PC-3 (cell line): Measurements from ENCODE around the gene PXDC1. TPM values are rescaled to one million over a fixed set of nuclear protein-coding genes. Genes with fewer than 3 reads are reported as not detected.

Source experiments
- ATAC-seq: fragments of 200-7000 bp; cut with Tn5 transposase; 2 replicates; pipeline ENCODE4 v1.9.1; 2020; ENCODE audit warnings: mild to moderate bottlenecking, moderate library complexity
- BruUV-seq: library from RNA; stranded (reverse); fragments of 400-500 nt; replicated peaks from 2 replicates; lab custom pipeline; 2021; lab: Mats Ljungman, UMichigan
- CTCF ChIA-PET: fragments of 300-600 bp; sonication (Branson Sonifier 250); formaldehyde crosslinking; loops from one replicate; lab custom pipeline; 2022; ENCODE audit warnings: antibody characterized with exemption; lab: Charles Lee
- POLR2A ChIA-PET: fragments of 300-600 bp; sonication (Branson Sonifier 250); formaldehyde crosslinking; loops from one replicate; lab custom pipeline; 2022; ENCODE audit warnings: antibody characterized with exemption; ENCODE audit not compliant: unreplicated experiment; lab: Charles Lee
- DNase-seq: peaks from one replicate; pipeline ENCODE4 v3.0.0-alpha.2; 2015
- H2AFZ ChIP-seq: fragments of 300-600 bp; sonication (generic); 2 replicates; pipeline ENCODE4 v1.6.0; 2016; ENCODE audit warnings: antibody characterized with exemption, low read length
- H3F3A ChIP-seq: fragments of 300-600 bp; sonication (generic); one replicate; pipeline ENCODE4 v1.6.0; 2017; ENCODE audit warnings: antibody characterized with exemption, low read length, control low read depth, mild to moderate bottlenecking; ENCODE audit not compliant: unreplicated experiment
- H3K27ac ChIP-seq: fragments of 300-600 bp; sonication (generic); 2 replicates; pipeline ENCODE4 v1.5.1; 2016; ENCODE audit warnings: mild to moderate bottlenecking, low read length
- H3K27me3 ChIP-seq: fragments of 300-600 bp; sonication (generic); 2 replicates; pipeline ENCODE4 v1.6.1; 2016; ENCODE audit warnings: low read length, mixed read lengths
- H3K36me3 ChIP-seq: fragments of 300-600 bp; sonication (generic); 2 replicates; pipeline ENCODE4 v1.6.1; 2016; ENCODE audit warnings: low read depth, mixed run types, low read length, mixed read lengths
- H3K4me1 ChIP-seq: fragments of 300-600 bp; sonication (generic); 2 replicates; pipeline ENCODE4 v1.5.1; 2016; ENCODE audit warnings: low read length; ENCODE audit not compliant: insufficient read depth
- H3K4me2 ChIP-seq: fragments of 300-600 bp; sonication (generic); 2 replicates; pipeline ENCODE4 v1.6.0; 2016; ENCODE audit warnings: low read length
- H3K4me3 ChIP-seq: fragments of 300-600 bp; sonication (generic); 2 replicates; pipeline ENCODE4 v1.5.1; 2016; ENCODE audit warnings: mild to moderate bottlenecking, low read length, mixed read lengths
- H3K79me2 ChIP-seq: fragments of 300-600 bp; sonication (generic); 2 replicates; pipeline ENCODE4 v1.6.1; 2017; ENCODE audit warnings: low read length, mixed read lengths
- H3K9ac ChIP-seq: fragments of 300-600 bp; sonication (generic); 2 replicates; pipeline ENCODE4 v1.6.0; 2016; ENCODE audit warnings: mild to moderate bottlenecking, low read length
- H3K9me2 ChIP-seq: fragments of 300-600 bp; sonication (generic); replicated peaks from 2 replicates; pipeline ENCODE4 v1.6.1; 2016; ENCODE audit warnings: mixed run types, low read length, mixed read lengths
- H3K9me3 ChIP-seq: fragments of 300-600 bp; sonication (generic); 2 replicates; pipeline ENCODE4 v1.6.1; 2016; ENCODE audit warnings: low read length, mixed read lengths
- H4K20me1 ChIP-seq: fragments of 300-600 bp; sonication (generic); 2 replicates; pipeline ENCODE4 v1.6.1; 2016; ENCODE audit warnings: low read length, mixed read lengths
- EZH2 ChIP-seq: fragments of 300-600 bp; sonication (generic); IDR thresholded peaks from one replicate; pipeline ENCODE4 v1.6.1; 2017; ENCODE audit warnings: antibody characterized with exemption, mild to moderate bottlenecking, low read length; ENCODE audit not compliant: unreplicated experiment
- EZH2phosphoT487 ChIP-seq: fragments of 300-600 bp; sonication (generic); IDR thresholded peaks from 2 replicates; pipeline ENCODE4 v1.6.1; 2018; ENCODE audit warnings: mild to moderate bottlenecking, antibody characterized with exemption, low read length, borderline replicate concordance
- intact Hi-C: fragments of 100-400 bp; cut with micrococcal nuclease; formaldehyde crosslinking; loops from 2 replicates; pipeline ENCODE4 v1.9.0; 2023
- total RNA-seq: library from RNA; depleted of rRNA; stranded (reverse); fragments of >200 nt; gene quantifications from 2 replicates; pipeline ENCODE4 v1.2.3, GENCODE V29; 2014
- TF ChIP-seq, protein P1 (sequence below): fragments of 300-600 bp; sonication (generic); conservative IDR thresholded peaks from 2 replicates; pipeline ENCODE4 v1.5.1; 2017; ENCODE audit warnings: antibody characterized with exemption, low read depth, mild to moderate bottlenecking, low read length

Gene PXDC1
- total RNA-seq, 1 experiment from 2014 or later = 46.2 TPM

DNA sequence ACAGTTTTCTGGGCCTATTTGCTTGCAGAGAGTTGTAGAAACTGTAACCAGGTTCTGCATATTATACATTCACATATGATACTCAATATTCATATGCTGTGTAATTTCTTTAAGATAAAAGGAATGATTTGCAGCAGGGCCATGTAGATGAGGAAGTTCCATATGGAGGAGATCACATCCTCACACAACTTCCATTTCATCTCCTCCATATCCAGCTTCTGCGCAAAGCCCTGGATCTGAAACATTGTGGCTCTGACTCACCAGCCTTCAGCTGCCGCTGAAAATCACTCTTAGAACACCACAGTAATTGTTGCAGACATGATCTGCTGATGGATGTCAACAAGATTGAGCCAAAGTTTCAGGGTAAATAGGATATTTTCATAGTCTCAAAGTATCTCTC is 57.7 kb downstream of the PXDC1 start:
- H3K36me3 ChIP-seq = no peaks in the 10 kb centered on the region
- no peak overlapping the region for H3K4me3 ChIP-seq
- H3F3A ChIP-seq = no peaks in the 10 kb centered on the region
- BruUV-seq = no TSS peak
- H3K4me1 ChIP-seq = no peaks in the 10 kb centered on the region
- intact Hi-C loops = no loop called here
- ChIA-PET CTCF (no interaction called here), POLR2A (interaction anchor here (0.6 kb wide), 1 partner anchor 197 kb away, joined by 3 read pairs; no protein-coding TSS in a partner anchor)
- H4K20me1 ChIP-seq = no peaks in the 10 kb centered on the region
- TF ChIP-seq EZH2phosphoT487 = no peak
- TF ChIP-seq EZH2 = no peak
- TF ChIP-seq, protein P1, sequence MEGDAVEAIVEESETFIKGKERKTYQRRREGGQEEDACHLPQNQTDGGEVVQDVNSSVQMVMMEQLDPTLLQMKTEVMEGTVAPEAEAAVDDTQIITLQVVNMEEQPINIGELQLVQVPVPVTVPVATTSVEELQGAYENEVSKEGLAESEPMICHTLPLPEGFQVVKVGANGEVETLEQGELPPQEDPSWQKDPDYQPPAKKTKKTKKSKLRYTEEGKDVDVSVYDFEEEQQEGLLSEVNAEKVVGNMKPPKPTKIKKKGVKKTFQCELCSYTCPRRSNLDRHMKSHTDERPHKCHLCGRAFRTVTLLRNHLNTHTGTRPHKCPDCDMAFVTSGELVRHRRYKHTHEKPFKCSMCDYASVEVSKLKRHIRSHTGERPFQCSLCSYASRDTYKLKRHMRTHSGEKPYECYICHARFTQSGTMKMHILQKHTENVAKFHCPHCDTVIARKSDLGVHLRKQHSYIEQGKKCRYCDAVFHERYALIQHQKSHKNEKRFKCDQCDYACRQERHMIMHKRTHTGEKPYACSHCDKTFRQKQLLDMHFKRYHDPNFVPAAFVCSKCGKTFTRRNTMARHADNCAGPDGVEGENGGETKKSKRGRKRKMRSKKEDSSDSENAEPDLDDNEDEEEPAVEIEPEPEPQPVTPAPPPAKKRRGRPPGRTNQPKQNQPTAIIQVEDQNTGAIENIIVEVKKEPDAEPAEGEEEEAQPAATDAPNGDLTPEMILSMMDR = no peak
- H3K9me2 ChIP-seq = no peaks in the 10 kb centered on the region
- H3K9ac ChIP-seq = no peak overlapping the region
- H3K79me2 ChIP-seq = no peaks in the 10 kb centered on the region
- no peaks in the 10 kb centered on the region for H3K27me3 ChIP-seq
- H3K9me3 ChIP-seq = no peaks in the 10 kb centered on the region
- H3K4me2 ChIP-seq = no peak overlapping the region
- no peak for ATAC-seq
- DNase-seq = no peak
- H3K27ac ChIP-seq = no peak overlapping the region
- no peak overlapping the region for H2AFZ ChIP-seq

DNA sequence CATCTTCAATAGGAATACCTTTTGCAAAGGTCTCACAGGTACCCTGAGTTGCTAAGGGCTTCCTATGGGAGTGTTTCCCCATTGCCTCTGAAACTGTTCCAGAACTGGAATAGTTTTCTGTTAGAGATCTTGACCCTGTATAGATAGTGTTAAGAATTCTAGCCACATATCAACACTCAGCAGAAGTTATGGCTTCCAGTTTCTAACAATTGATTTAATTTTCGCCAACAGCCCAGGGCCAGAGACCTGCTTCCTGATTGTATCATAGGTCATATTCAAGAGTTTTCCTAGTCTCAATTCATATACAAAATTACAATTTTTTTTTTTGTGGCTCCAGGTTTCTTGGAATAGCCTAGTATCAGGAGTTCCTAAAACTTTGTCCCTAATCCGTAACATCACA is 61.0 kb downstream of the PXDC1 start:
- Histone ChIP-seq H3K36me3 (no peaks in the 10 kb centered on the region), H3K4me3 (no peak overlapping the region), H3K9me3 (no peaks in the 10 kb centered on the region), H3K9ac (no peak overlapping the region), H3K79me2 (no peaks in the 10 kb centered on the region), H3F3A (no peaks in the 10 kb centered on the region), H3K4me1 (no peaks in the 10 kb centered on the region), H3K4me2 (no peak overlapping the region), H3K9me2 (no peaks in the 10 kb centered on the region), H2AFZ (no peak overlapping the region), H4K20me1 (no peaks in the 10 kb centered on the region), H3K27me3 (no peaks in the 10 kb centered on the region), H3K27ac (no peak overlapping the region)
- ATAC-seq = no peak
- ChIA-PET CTCF (no interaction called here), POLR2A (no interaction called here)
- intact Hi-C loops = no loop called here
- BruUV-seq = no TSS peak
- TF ChIP-seq EZH2phosphoT487 (no peak), EZH2 (no peak)
- TF ChIP-seq, protein P1 = no peak
- no peak for DNase-seq

DNA sequence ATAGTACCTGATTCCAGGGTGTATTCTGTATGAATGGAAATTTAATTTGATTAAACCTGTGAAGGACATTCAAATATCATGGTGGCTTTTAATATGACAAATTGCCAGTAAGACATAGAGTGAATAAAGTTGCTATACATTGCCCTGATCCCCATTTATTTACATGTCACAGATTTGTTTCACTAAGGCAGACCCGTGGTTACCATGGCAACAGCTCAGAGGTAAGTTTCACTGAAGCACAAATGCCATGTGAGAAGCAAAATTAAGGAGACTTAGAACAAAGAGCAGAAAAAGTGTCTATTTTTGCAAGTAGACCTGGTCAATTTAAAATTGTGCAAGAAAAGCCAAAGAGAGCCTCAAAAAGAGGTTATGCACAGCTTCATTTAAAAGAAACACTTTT is 63.7 kb downstream of the PXDC1 start:
- Histone ChIP-seq H3K27ac (no peak overlapping the region), H4K20me1 (no peaks in the 10 kb centered on the region), H3K9ac (no peak overlapping the region), H3K27me3 (no peaks in the 10 kb centered on the region), H3K36me3 (no peaks in the 10 kb centered on the region), H3K9me3 (no peaks in the 10 kb centered on the region), H3K4me1 (no peaks in the 10 kb centered on the region), H3K9me2 (no peaks in the 10 kb centered on the region), H3K4me2 (no peak overlapping the region), H3F3A (no peaks in the 10 kb centered on the region), H2AFZ (no peak overlapping the region), H3K79me2 (no peaks in the 10 kb centered on the region), H3K4me3 (no peak overlapping the region)
- ATAC-seq = no peak
- no peak for DNase-seq
- CTCF ChIA-PET = no interaction called here
- BruUV-seq = no TSS peak
- POLR2A ChIA-PET = no interaction called here
- intact Hi-C loops = no loop called here
- TF ChIP-seq, protein P1 = no peak
- no peak for TF ChIP-seq EZH2phosphoT487
- no peak for TF ChIP-seq EZH2
